Measurements from ENCODE around the gene VHLL.

Gene VHLL

GRCh38 chr1:156257711-156258110, 41.4 kb downstream of the VHLL start:
- no peak for DNase-seq (ENCODE audit: low read depth in 2 of 2)

GRCh38 chr1:156253634-156254033, 45.5 kb downstream of the VHLL start:
- DNase-seq (ENCODE audit: low read depth in 2 of 2): no peak

DNA sequence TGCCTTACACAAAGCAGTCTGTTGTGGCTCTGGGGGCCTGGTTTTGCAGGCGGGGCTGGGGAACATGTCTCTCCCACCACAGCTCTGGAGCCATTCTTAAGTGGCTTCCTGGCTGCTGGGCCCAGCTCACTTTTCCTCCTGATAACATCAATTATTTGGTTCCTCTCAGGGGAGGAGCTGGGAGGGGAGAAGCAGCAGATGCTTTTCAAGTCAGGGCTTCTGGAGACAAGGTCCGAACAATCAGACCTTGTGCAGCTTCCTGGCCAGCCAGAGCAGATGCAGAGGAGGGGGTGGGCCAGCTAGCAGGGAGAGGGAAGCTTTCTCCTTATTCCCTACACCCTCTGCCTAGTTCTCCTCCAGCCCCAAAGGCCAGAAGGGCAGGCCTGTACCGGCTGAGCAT, 47.6 kb downstream of the VHLL start:
- DNase-seq (ENCODE audit: low read depth in 2 of 2): no peak

- no peak for DNase-seq (ENCODE audit: low read depth in 2 of 2)
These were observed 49.5 kb downstream of the VHLL start for GRCh38 chr1:156249593-156249992.
